Esophagus squamous epithelium (tissue), 4 donors: Measurements from ENCODE around the gene MRRF.

Experiments
- POLR2A ChIP-seq, 4 donors: fragments of 450-650 bp; IDR thresholded peaks; one replicate each; pipeline ENCODE4 v1.6.1; 2017; ENCODE audit warnings: antibody characterized with exemption in 4 of 4, mild to moderate bottlenecking in 4 of 4, moderate library complexity in 3 of 4
- TF ChIP-seq, protein P1 (sequence below), 6 experiments: fragments of 450-650 bp in 4 of 6; fragments of 200-600 bp in 2 of 6; sonication (generic) in 2 of 6; IDR thresholded peaks; one replicate each; pipeline ENCODE4 v1.5.1; 2016 to 2019; ENCODE audit warnings: antibody characterized with exemption in 6 of 6, mild to moderate bottlenecking in 4 of 6, moderate library complexity in 4 of 6

DNA sequence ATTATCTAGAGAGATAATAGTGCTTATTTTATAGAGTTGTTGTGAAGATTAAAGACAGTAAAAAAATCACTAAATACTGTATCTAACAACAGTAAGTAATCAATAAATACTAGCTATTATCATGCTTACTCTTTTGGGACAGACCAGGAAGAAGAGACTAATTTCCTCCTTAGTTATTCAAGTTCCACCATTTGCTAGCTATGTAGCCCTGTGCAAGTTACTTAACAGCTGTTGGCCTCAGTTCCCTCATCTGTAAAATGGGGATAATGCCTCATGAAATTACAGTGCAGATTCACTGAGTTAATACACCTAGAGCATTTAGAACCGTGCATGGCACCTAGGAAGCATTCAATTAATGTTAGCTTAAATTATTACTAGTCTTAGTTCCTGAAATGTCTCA, 2.6 kb upstream of the MRRF start:
- TF ChIP-seq, protein P1, sequence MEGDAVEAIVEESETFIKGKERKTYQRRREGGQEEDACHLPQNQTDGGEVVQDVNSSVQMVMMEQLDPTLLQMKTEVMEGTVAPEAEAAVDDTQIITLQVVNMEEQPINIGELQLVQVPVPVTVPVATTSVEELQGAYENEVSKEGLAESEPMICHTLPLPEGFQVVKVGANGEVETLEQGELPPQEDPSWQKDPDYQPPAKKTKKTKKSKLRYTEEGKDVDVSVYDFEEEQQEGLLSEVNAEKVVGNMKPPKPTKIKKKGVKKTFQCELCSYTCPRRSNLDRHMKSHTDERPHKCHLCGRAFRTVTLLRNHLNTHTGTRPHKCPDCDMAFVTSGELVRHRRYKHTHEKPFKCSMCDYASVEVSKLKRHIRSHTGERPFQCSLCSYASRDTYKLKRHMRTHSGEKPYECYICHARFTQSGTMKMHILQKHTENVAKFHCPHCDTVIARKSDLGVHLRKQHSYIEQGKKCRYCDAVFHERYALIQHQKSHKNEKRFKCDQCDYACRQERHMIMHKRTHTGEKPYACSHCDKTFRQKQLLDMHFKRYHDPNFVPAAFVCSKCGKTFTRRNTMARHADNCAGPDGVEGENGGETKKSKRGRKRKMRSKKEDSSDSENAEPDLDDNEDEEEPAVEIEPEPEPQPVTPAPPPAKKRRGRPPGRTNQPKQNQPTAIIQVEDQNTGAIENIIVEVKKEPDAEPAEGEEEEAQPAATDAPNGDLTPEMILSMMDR (IDR thresholded peaks at IDR 0.05): no peak
- TF ChIP-seq POLR2A (IDR thresholded peaks at IDR 0.05): no peak
